ENCODE results near the gene TDRD7.

DNA sequence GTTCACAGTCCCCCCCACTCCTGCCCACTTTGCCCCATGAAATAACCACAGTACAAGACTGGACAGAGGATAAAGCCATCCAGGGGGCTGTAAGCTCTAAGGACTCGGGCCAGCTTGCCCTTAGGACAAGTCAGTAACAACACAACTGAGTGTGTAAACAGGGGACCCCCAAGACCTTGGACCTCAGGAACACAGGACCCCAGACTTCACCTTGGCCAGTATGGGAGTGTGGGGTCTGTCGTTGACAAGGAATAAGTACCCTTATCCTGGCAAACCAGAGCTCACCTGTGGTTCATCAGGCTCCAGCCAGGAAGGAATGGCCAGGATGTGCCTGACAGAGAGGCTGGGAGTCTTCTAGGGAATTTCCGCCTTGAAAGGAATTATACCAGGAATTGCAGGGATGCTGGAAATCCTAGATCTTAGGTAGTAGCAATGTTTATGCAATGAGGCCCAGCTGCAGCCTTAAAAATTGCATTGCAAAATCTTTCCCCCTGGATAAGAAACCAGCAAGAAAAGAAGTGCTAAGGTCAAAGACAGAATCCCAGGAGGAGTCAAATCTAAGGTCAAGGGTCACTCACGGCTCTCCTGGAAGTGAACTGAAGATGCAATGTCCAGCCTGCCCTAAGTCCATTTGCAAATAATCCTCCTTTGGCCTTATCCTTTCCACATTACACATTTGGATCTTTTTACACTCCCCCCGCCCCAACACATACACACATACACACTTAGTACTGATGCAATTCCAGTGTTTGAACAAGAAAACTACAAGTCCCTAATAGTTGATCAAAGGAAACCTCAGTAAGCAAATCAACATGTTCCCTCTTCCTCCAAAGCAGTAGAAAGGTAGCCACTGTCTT, 27.3 kb upstream of the TDRD7 start:
- TF ChIP-seq CTCF (IDR thresholded peaks at IDR 0.05) (no peak), ZFX (IDR thresholded peaks at IDR 0.05; ENCODE audit: borderline replicate concordance) (no peak)

Data from 22Rv1 (cell line).